Activated effector memory CD4-positive, alpha-beta T cell treated with Interleukin-2 at 50 U/mL for 16 hours (primary cell): Measurements from ENCODE around the gene PIBF1.
"Not testable (repeated sequence)": the region's sequence is repeated elsewhere in the genome, so short reads cannot be mapped to it uniquely, and the experiment has no call there.

Experiments
- DNase-seq: peaks from one replicate; pipeline ENCODE4 v3.0.0-alpha.2; 2020

The PIBF1 gene

GRCh38 chr13:73034901-73035300 is 253.0 kb downstream of the PIBF1 start:
- DNase-seq, result no peak

GRCh38 chr13:73035660-73036059 is 253.7 kb downstream of the PIBF1 start:
- DNase-seq, result no peak

GRCh38 chr13:73036566-73036965 is 254.6 kb downstream of the PIBF1 start:
- DNase-seq, result no peak

GRCh38 chr13:73038064-73038463 is 256.1 kb downstream of the PIBF1 start:
- no peak for DNase-seq

- DNase-seq, result no peak
Observed at GRCh38 chr13:73039201-73040108, 257.5 kb downstream of the PIBF1 start.

GRCh38 chr13:73040484-73040883 is 258.6 kb downstream of the PIBF1 start:
- DNase-seq, result no peak

GRCh38 chr13:73040968-73041596 is 259.1 kb downstream of the PIBF1 start:
- no peak for DNase-seq

GRCh38 chr13:73045031-73045430 is 263.1 kb downstream of the PIBF1 start:
- DNase-seq, result no peak

GRCh38 chr13:73048615-73049014 is 266.7 kb downstream of the PIBF1 start:
- not testable (repeated sequence) for DNase-seq

- DNase-seq, result no peak
Observed at GRCh38 chr13:73054712-73055111, 272.8 kb downstream of the PIBF1 start.

- DNase-seq, result no peak
Observed at GRCh38 chr13:73055813-73056564, 274.1 kb downstream of the PIBF1 start.

- DNase-seq, result no peak
Observed at GRCh38 chr13:73056565-73056962, 274.6 kb downstream of the PIBF1 start.

GRCh38 chr13:73057284-73058063 is 275.5 kb downstream of the PIBF1 start:
- DNase-seq, result no peak

GRCh38 chr13:73058064-73058313 is 276.1 kb downstream of the PIBF1 start:
- DNase-seq, result no peak

GRCh38 chr13:73058432-73058735 is 276.5 kb downstream of the PIBF1 start:
- DNase-seq, result no peak

GRCh38 chr13:73058736-73059459 is 277.0 kb downstream of the PIBF1 start, which contains the start of gene KLF5:
TSS of gene KLF5 (plus strand) at chr13:73059005. CDS start at chr13:73059328, 323 bp downstream.
- peak; percentile 96 for DNase-seq

GRCh38 chr13:73059460-73060250 is 277.7 kb downstream of the PIBF1 start:
- DNase-seq, result peak; percentile 32

- no peak for DNase-seq
Observed at GRCh38 chr13:73060251-73061160, 278.6 kb downstream of the PIBF1 start.

GRCh38 chr13:73061473-73061872 is 279.5 kb downstream of the PIBF1 start:
- no peak for DNase-seq

GRCh38 chr13:73061876-73062275 is 279.9 kb downstream of the PIBF1 start:
- DNase-seq, result no peak
